Renal cortical epithelial cell (primary cell): Measurements from ENCODE around the gene SZT2. TPM values are rescaled to one million over a fixed set of nuclear protein-coding genes. Genes with fewer than 3 reads are reported as not detected.
A peak's percentile ranks its signal among the peaks of the same experiment; 100 is the strongest.
"Not testable (repeated sequence)": the region's sequence is repeated elsewhere in the genome, so short reads cannot be mapped to it uniquely, and the experiment has no call there.

Experiments used
- DNase-seq: peaks from one replicate; pipeline ENCODE4 v3.0.0-alpha.2; 2011; ENCODE audit warnings: low read depth
- total RNA-seq: library from RNA; depleted of rRNA; stranded (reverse); fragments of >200 nt; gene quantifications from 2 replicates; pipeline ENCODE4 v1.2.3, GENCODE V29; 2014

Gene SZT2
- total RNA-seq, 1 donor from 2014 or later = 28.5 TPM

- DNase-seq = no peak
Measured at GRCh38 chr1:43388613-43389012, 1.1 kb upstream of the SZT2 start.

GRCh38 chr1:43392702-43393101 lies 3.0 kb downstream of the SZT2 start:
- no peak for DNase-seq

DNA sequence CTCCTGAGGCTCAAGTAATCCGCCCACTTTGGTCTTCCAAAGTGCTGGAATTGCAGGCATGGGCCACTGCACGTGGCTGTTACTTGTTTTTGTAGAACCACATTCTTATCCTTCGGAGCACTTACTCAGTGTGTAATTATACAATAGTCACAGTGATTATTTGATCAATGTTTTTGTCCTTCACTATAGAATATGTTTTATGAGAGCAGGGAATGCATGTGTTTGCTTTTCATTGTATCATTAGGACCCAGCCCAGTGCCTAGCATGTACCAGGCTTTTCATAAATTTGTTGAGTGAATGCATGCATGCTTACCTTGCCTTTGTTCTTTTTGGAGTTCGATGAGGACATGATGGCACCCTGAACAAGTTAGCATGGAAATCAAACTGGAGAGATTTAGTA lies 5.8 kb downstream of the SZT2 start:
- no peak for DNase-seq

DNA sequence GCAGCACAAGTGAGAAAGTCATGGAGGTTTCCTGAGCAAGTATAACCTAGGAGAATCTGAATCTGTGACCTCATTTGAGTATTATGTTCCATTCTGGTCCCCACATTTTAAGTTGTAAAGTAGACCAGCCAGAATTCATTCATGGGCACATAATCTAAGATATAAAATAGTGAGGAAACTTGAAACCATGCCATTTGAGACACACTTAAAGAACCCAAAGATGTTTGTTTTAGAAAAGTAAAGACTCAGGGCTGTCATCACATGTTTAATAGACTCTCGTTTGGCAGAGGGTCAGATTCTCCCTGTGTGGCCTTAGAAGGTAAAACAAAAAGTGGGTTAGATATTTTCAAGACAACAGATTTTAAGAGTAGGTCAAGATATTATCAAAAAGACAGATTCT lies 6.4 kb downstream of the SZT2 start:
- DNase-seq = no peak

GRCh38 chr1:43398227-43398626 lies 8.5 kb downstream of the SZT2 start:
- DNase-seq = no peak

GRCh38 chr1:43400441-43400840 lies 10.7 kb downstream of the SZT2 start:
- DNase-seq = not testable (repeated sequence)

GRCh38 chr1:43402089-43402865 lies 12.6 kb downstream of the SZT2 start:
- DNase-seq = no peak

DNA sequence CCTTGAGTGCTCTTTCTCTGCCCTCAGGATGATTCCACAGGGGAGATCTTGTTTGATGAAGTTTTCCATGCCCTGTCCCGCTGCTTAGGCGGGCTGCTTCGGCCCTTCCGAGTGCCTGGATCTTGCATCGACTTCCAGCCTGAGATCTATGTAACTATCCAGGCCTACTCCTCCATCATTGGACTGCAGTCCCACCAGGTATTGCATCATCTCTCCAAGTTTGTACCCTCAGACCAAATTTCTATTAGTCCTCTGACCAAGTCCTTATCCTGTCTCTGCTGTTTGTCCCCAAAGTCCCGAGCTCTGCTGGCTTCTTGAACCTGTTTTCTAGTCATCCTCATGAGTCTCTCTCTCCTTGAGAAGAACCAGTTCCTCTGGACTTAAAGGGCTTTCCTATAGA lies 14.7 kb downstream of the SZT2 start:
- no peak for DNase-seq

DNA sequence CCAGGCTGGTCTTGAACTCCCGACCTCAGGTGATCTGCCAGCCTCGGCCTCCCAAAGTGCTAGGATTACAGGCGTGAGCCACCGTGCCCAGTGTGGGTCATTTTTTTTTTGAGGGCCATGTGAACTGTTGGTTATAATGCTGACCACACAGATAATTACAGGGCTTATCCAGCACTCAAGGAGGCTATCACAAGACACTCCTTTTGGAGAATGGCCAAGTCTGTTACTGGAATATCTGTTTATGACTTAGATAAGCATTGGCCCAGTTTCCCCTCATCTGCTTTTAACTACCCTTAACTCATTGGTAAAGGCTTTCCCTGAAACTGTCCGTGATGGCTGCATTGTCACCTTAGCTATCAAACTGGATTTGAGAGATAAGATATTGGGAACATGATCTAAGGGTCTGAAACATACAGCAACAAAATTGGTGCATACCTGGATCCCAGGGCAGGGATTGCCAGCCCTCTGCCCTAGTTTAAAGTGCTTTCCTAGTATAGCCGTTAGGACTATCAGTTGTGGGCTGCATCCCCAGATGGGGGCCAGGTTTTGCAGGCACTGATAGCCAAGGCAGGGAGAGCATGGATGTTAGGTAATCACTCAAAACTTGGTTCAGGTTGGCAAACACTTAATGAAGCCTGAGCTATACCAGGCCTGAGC lies 15.6 kb downstream of the SZT2 start:
- DNase-seq = no peak

- no peak for DNase-seq
Measured at GRCh38 chr1:43405876-43406234, 16.2 kb downstream of the SZT2 start.

- no peak for DNase-seq
Measured at GRCh38 chr1:43410571-43410970, 20.9 kb downstream of the SZT2 start.

GRCh38 chr1:43413426-43413825 lies 23.7 kb downstream of the SZT2 start:
- not testable (repeated sequence) for DNase-seq

DNA sequence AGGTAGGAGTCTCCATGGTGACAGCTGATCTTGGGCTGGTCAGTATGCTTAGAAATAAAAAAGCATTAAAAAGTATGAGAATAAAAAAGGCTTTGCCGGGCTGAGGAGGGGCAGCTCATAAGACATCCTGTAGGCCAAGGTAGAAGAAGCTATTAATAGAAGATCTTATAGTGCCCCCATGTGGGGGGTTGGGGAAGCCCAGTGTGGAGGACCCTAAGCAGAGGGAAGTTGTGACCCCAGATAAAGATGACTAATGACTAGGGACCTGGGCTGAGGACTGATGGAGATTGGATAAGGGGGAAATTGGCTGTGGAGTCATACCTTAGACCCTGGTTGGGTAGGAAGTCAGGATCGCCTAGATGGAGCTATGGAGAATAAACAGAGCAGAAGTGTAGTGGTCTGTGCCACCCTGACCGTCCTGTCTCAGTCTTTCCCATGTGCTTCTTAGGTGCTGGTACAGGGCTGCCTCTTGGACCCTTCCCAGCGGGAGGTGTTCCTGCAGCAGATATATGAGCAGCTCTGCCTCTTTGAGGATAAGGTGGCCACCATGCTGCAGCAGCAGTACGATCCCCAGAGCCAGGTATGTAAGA lies 25.0 kb downstream of the SZT2 start:
- peak; percentile 48 for DNase-seq

GRCh38 chr1:43415901-43416300 lies 26.2 kb downstream of the SZT2 start:
- DNase-seq = no peak

GRCh38 chr1:43418858-43419257 lies 29.2 kb downstream of the SZT2 start:
- no peak for DNase-seq

DNA sequence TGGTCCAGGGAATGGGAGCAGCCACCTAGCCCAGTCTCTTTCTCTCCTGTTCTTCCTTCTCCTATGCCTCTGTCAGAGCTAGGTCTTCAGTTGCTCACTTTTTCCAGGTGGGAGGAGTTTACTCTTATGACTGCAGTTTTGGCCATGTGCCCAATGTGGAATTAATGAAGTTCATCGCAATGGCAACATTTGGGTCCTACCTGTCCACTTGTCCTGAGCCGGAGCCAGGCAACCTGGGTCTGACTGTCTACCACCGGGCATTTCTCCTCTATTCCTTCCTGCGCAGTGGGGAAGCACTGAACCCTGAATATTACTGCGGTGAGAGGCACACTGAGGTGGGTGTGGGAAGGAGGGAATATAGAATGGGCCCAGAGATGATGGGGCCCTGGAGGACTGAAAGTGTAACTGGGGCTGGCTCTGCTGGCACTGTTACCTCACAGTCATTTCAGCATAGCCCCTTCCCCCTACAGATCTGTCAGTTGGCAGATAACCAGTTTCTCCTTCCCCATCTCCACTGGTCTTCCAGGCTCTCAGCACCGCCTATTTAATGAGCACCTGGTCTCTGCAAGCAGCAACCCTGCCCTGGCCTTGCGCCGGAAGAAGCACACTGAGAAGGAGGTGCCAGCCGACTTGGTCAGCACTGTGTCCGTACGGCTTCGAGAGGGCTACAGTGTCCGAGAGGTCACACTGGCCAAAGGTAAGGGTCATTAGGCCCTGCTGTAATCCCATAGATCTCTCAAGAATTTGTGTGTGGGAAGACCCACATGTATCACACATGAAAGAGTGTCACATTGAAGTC lies 30.1 kb downstream of the SZT2 start:
- no peak for DNase-seq

GRCh38 chr1:43420874-43421273 lies 31.2 kb downstream of the SZT2 start:
- no peak for DNase-seq

- no peak for DNase-seq
Measured at GRCh38 chr1:43421396-43421795, 31.7 kb downstream of the SZT2 start.

DNA sequence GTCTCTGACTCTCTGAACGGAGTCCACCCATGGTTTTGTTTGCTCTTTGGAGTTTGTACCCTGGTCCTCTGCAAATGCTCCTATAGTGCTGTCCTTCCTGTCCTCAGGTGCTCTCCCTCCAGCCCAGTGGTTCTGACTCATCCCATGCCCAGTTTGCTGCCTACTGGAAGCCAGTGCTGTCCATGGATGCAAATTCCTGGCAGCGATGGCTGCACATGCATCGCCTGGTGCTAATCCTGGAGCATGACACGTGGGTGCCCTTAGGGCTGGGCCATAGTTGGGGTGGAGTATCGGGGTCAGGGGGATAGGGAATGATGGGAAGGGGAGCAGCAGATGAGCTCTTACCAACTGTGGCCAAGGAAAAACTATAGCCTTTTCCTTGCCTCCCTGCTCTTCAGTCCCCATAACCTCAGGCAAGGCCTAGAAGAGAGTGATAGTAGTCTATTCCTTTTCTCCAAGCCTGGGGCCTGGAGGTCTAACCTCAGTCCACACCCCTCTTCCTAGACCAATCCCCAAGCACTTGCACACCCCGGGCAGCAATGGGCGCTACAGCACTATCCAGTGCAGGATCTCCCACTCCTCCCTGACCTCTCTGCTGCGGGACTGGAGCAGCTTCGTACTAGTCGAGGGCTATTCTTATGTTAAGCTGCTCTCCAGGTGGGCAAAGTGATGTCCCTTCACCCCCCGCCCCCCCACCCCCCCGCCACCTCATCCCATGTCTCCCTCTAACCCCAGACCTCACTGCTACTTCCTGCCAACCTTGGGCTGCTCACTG lies 32.5 kb downstream of the SZT2 start:
- peak; percentile 23 for DNase-seq

GRCh38 chr1:43422995-43423671 lies 33.4 kb downstream of the SZT2 start:
- no peak for DNase-seq
